Stimulated activated CD8-positive, alpha-beta memory T cell treated with anti-CD3 and anti-CD28 coated beads, Interleukin-7, amount 100 ng/mL, for 24 hours (primary cell): ENCODE results near the gene LUZP1.

ENCODE experiments used
- DNase-seq: peaks from one replicate; pipeline ENCODE4 v3.0.0-alpha.2; 2020; ENCODE audit warnings: low read depth

The LUZP1 gene

GRCh38 chr1:23152966-23153684 lies 15.5 kb downstream of the LUZP1 start:
- DNase-seq, result no peak

- DNase-seq, result no peak
Measured at GRCh38 chr1:23150742-23151141, 17.9 kb downstream of the LUZP1 start.

- no peak for DNase-seq
Measured at GRCh38 chr1:23150125-23150524, 18.5 kb downstream of the LUZP1 start.

GRCh38 chr1:23149114-23149513 lies 19.5 kb downstream of the LUZP1 start:
- DNase-seq, result no peak

GRCh38 chr1:23148084-23148483 lies 20.6 kb downstream of the LUZP1 start:
- no peak for DNase-seq

GRCh38 chr1:23140940-23141596 lies 27.6 kb downstream of the LUZP1 start:
- no peak for DNase-seq

GRCh38 chr1:23135268-23135667 lies 33.4 kb downstream of the LUZP1 start:
- no peak for DNase-seq

- no peak for DNase-seq
Measured at GRCh38 chr1:23134055-23134454, 34.6 kb downstream of the LUZP1 start.

GRCh38 chr1:23133587-23133986 lies 35.1 kb downstream of the LUZP1 start:
- no peak for DNase-seq

GRCh38 chr1:23132033-23132432 lies 36.6 kb downstream of the LUZP1 start:
- DNase-seq, result no peak

GRCh38 chr1:23129846-23130245 lies 38.8 kb downstream of the LUZP1 start:
- no peak for DNase-seq

GRCh38 chr1:23126801-23127200 lies 41.9 kb downstream of the LUZP1 start:
- DNase-seq, result no peak

GRCh38 chr1:23126200-23126599 lies 42.5 kb downstream of the LUZP1 start:
- DNase-seq, result no peak

GRCh38 chr1:23125489-23125888 lies 43.2 kb downstream of the LUZP1 start:
- DNase-seq, result no peak

- no peak for DNase-seq
Measured at GRCh38 chr1:23124259-23125026, 44.2 kb downstream of the LUZP1 start.

GRCh38 chr1:23123528-23123927 lies 45.1 kb downstream of the LUZP1 start:
- DNase-seq, result no peak

- no peak for DNase-seq
Measured at GRCh38 chr1:23122796-23123195, 45.9 kb downstream of the LUZP1 start.

- DNase-seq, result no peak
Measured at GRCh38 chr1:23122023-23122748, 46.5 kb downstream of the LUZP1 start.

GRCh38 chr1:23120383-23120782 lies 48.3 kb downstream of the LUZP1 start:
- DNase-seq, result no peak

- DNase-seq, result no peak
Measured at GRCh38 chr1:23118957-23119792, 49.5 kb downstream of the LUZP1 start.

GRCh38 chr1:23118407-23118806 lies 50.2 kb downstream of the LUZP1 start:
- no peak for DNase-seq
